Measurements from ENCODE around the gene SPI1.

The SPI1 gene

DNA sequence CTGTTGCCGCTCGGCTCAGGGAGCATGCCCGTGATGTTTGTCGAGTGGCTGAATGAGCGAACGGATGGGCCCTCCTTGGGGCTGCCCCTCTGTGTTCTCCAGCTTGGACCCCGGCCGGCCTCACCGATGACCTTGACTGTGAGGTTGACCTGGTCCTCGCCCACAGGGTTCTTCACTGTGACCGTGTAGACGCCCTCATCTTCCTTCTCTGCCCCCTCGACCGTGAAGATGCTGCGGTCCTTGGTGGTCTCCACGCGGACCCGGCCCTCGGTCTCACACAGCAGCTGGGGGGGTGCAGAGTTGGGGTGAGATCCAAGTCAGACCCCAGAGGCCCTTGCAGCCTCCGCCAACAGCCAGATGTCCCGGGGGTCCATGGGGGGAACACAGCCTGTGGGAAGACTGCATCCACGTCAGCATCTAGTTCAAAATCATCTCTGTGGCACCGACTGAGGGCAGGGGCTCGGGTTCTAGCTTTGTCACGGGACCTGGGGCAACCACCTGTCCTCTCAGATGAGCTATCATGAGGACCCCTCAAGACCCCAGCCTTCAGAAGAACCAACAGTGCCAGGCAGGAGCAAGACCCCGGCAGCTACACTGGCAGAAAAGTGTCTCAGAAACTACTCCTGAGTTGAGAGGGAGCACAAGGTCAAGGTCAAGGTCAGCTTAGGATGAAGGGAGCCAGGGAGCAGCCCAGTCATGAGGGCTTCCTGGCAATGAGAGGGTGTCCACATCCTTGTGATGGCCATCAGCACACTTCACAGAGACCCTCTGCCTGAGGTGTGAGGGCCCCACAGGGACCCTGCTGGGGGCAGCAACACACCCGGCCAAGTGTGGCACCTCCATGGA is 39.7 kb downstream of the SPI1 start:
- Histone ChIP-seq H3K27ac (ENCODE audit: low read depth, low read length) (no peak overlapping the region), H3K4me2 (ENCODE audit: low read depth, low read length, poor library complexity, severe bottlenecking) (no peak overlapping the region), H3K27me3 (ENCODE audit: low read length) (no peaks in the 10 kb centered on the region), H3K79me2 (ENCODE audit: insufficient read depth, low read length) (no peaks in the 10 kb centered on the region), H2AFZ (ENCODE audit: low read depth, low read length, severe bottlenecking) (no peak overlapping the region), H3K4me3 (ENCODE audit: insufficient read depth, low read length, poor library complexity, severe bottlenecking) (no peak overlapping the region), H3F3A (ENCODE audit: insufficient read depth) (no peaks in the 10 kb centered on the region), H3K36me3 (ENCODE audit: low read length) (no peaks in the 10 kb centered on the region), H3K9me3 (ENCODE audit: insufficient read depth, low read length) (no peaks in the 10 kb centered on the region), H3K9me2 (replicated peaks; ENCODE audit: insufficient read depth, low read length) (no peaks in the 10 kb centered on the region), H4K20me1 (ENCODE audit: low read depth, low read length) (no peaks in the 10 kb centered on the region), H3K9ac (ENCODE audit: low read length) (no peak overlapping the region)
- TF ChIP-seq, protein P1, sequence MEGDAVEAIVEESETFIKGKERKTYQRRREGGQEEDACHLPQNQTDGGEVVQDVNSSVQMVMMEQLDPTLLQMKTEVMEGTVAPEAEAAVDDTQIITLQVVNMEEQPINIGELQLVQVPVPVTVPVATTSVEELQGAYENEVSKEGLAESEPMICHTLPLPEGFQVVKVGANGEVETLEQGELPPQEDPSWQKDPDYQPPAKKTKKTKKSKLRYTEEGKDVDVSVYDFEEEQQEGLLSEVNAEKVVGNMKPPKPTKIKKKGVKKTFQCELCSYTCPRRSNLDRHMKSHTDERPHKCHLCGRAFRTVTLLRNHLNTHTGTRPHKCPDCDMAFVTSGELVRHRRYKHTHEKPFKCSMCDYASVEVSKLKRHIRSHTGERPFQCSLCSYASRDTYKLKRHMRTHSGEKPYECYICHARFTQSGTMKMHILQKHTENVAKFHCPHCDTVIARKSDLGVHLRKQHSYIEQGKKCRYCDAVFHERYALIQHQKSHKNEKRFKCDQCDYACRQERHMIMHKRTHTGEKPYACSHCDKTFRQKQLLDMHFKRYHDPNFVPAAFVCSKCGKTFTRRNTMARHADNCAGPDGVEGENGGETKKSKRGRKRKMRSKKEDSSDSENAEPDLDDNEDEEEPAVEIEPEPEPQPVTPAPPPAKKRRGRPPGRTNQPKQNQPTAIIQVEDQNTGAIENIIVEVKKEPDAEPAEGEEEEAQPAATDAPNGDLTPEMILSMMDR (IDR thresholded peaks at IDR 0.05; ENCODE audit: insufficient read depth, low read length, poor library complexity, severe bottlenecking) = no peak
- TF ChIP-seq EZH2phosphoT487 (conservative IDR thresholded peaks at IDR 0.05; ENCODE audit: low read length) = no peak

- Histone ChIP-seq H3K9me3 (ENCODE audit: insufficient read depth, low read length) (no peaks in the 10 kb centered on the region), H3K36me3 (ENCODE audit: low read length) (no peaks in the 10 kb centered on the region), H3K79me2 (ENCODE audit: insufficient read depth, low read length) (no peaks in the 10 kb centered on the region), H3K9ac (ENCODE audit: low read length) (no peak overlapping the region), H3K27me3 (ENCODE audit: low read length) (no peaks in the 10 kb centered on the region), H3K9me2 (replicated peaks; ENCODE audit: insufficient read depth, low read length) (no peaks in the 10 kb centered on the region), H3K4me3 (ENCODE audit: insufficient read depth, low read length, poor library complexity, severe bottlenecking) (no peak overlapping the region), H4K20me1 (ENCODE audit: low read depth, low read length) (no peaks in the 10 kb centered on the region), H3K4me2 (ENCODE audit: low read depth, low read length, poor library complexity, severe bottlenecking) (no peak overlapping the region), H3F3A (ENCODE audit: insufficient read depth) (no peaks in the 10 kb centered on the region), H2AFZ (ENCODE audit: low read depth, low read length, severe bottlenecking) (no peak overlapping the region), H3K27ac (ENCODE audit: low read depth, low read length) (no peak overlapping the region)
- TF ChIP-seq, protein P1 (IDR thresholded peaks at IDR 0.05; ENCODE audit: insufficient read depth, low read length, poor library complexity, severe bottlenecking) = no peak
Measured at GRCh38 chr11:47337229-47337924, 41.0 kb downstream of the SPI1 start.

- no peaks in the 10 kb centered on the region for H3K27me3 ChIP-seq (ENCODE audit: low read length)
- no peak overlapping the region for H3K9ac ChIP-seq (ENCODE audit: low read length)
- H3K9me3 ChIP-seq (ENCODE audit: insufficient read depth, low read length) = no peaks in the 10 kb centered on the region
- no peak overlapping the region for H3K4me2 ChIP-seq (ENCODE audit: low read depth, low read length, poor library complexity, severe bottlenecking)
- no peaks in the 10 kb centered on the region for H3K9me2 ChIP-seq (replicated peaks; ENCODE audit: insufficient read depth, low read length)
- H3K4me3 ChIP-seq (ENCODE audit: insufficient read depth, low read length, poor library complexity, severe bottlenecking) = no peak overlapping the region
- no peaks in the 10 kb centered on the region for H3K36me3 ChIP-seq (ENCODE audit: low read length)
- H3K79me2 ChIP-seq (ENCODE audit: insufficient read depth, low read length) = no peaks in the 10 kb centered on the region
- no peak overlapping the region for H2AFZ ChIP-seq (ENCODE audit: low read depth, low read length, severe bottlenecking)
- H3K27ac ChIP-seq (ENCODE audit: low read depth, low read length) = no peak overlapping the region
- TF ChIP-seq EZH2phosphoT487 (conservative IDR thresholded peaks at IDR 0.05; ENCODE audit: low read length) = no peak
- TF ChIP-seq, protein P1 (IDR thresholded peaks at IDR 0.05; ENCODE audit: insufficient read depth, low read length, poor library complexity, severe bottlenecking) = no peak
- H3F3A ChIP-seq (ENCODE audit: insufficient read depth) = no peaks in the 10 kb centered on the region
- H4K20me1 ChIP-seq (ENCODE audit: low read depth, low read length) = no peaks in the 10 kb centered on the region
Measured at GRCh38 chr11:47336595-47336994, 41.8 kb downstream of the SPI1 start.

Data from SU-DHL-6 (cell line).